Left renal cortex interstitium (tissue), 4 donors: Measurements from ENCODE around the gene KRTAP12-4. TPM values are rescaled to one million over a fixed set of nuclear protein-coding genes. Genes with fewer than 3 reads are reported as not detected.
"Not testable (repeated sequence)": the region's sequence is repeated elsewhere in the genome, so short reads cannot be mapped to it uniquely, and the experiment has no call there.

Experiments
- DNase-seq, 4 donors: peaks; one replicate each; pipeline ENCODE4 v3.0.0-alpha.2; 2013; ENCODE audit warnings: low read depth in 4 of 4, low spot score in 2 of 4, missing footprints in 1 of 4
- polyA plus RNA-seq, 4 donors: library from polyadenylated mRNA; unstranded; fragments of 120-200 nt; gene quantifications; one replicate each; pipeline ENCODE4 v1.2.1, GENCODE V29; 2013; ENCODE audit not compliant: insufficient read length in 4 of 4

Gene KRTAP12-4
- polyA plus RNA-seq, 4 donors, result not detected

- no peak for DNase-seq
Measured at GRCh38 chr21:44613386-44614155, 40.9 kb downstream of the KRTAP12-4 start.

GRCh38 chr21:44612669-44613229, 41.7 kb downstream of the KRTAP12-4 start:
- no peak for DNase-seq

GRCh38 chr21:44612029-44612486, 42.4 kb downstream of the KRTAP12-4 start, which contains the start of gene KRTAP10-8:
KRTAP10-8 (plus strand) TSS chr21:44612079; CDS start chr21:44612101, 22 bp downstream.
- no peak for DNase-seq

- no peak for DNase-seq
Measured at GRCh38 chr21:44611551-44611950, 42.9 kb downstream of the KRTAP12-4 start.

GRCh38 chr21:44610157-44610843, 44.2 kb downstream of the KRTAP12-4 start:
- DNase-seq, result not testable (repeated sequence)

- no peak for DNase-seq
Measured at GRCh38 chr21:44609193-44609592, 45.3 kb downstream of the KRTAP12-4 start.

DNA sequence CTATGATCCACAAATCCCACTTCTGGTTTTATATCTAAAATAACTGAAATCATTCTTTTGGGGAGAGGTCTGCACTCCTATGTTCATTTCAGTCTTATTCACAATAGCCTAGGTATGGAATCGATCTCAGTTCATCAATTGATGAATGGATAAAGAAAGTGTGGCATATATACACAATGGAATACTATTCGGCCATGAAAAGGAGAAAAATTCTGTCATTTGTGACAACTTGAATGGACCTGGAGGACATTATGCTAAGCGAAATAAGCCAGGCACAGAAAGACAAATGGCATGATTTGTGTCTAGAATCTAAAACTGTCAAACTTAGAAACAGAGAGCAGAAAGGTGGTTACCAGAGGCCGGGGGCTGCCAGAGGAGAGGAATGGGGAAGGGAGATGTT, 48.0 kb downstream of the KRTAP12-4 start:
- DNase-seq, result no peak

Other genes starting within 250 kb of the KRTAP12-4 start
- gene LRRC3, start 199.1 kb downstream of the KRTAP12-4 start, polyA plus RNA-seq, result 1 to 10 TPM; 4.4 to 6.0 (median 5.0) TPM
- gene KRTAP10-1, start 114.5 kb downstream of the KRTAP12-4 start, polyA plus RNA-seq, result not detected
- gene KRTAP10-2, start 103.2 kb downstream of the KRTAP12-4 start, polyA plus RNA-seq, result not detected
- not detected for gene KRTAP10-3, start 95.9 kb downstream of the KRTAP12-4 start, polyA plus RNA-seq
- not detected for gene KRTAP10-4, start 80.9 kb downstream of the KRTAP12-4 start, polyA plus RNA-seq
- not detected for gene KRTAP10-5, start 74.1 kb downstream of the KRTAP12-4 start, polyA plus RNA-seq
- gene KRTAP10-6, start 62.2 kb downstream of the KRTAP12-4 start, polyA plus RNA-seq, result not detected
- not detected for gene KRTAP10-7, start 54.1 kb downstream of the KRTAP12-4 start, polyA plus RNA-seq
- not detected for gene KRTAP10-8, start 42.6 kb downstream of the KRTAP12-4 start, polyA plus RNA-seq
- gene KRTAP10-9, start 27.6 kb downstream of the KRTAP12-4 start, polyA plus RNA-seq, result not detected
- gene KRTAP10-10, start 17.3 kb downstream of the KRTAP12-4 start, polyA plus RNA-seq, result not detected
- gene KRTAP10-11, start 8.2 kb downstream of the KRTAP12-4 start, polyA plus RNA-seq, result not detected
- gene KRTAP12-3, start 3.3 kb upstream of the KRTAP12-4 start, polyA plus RNA-seq, result not detected
- gene KRTAP12-2, start 12.3 kb upstream of the KRTAP12-4 start, polyA plus RNA-seq, result not detected
- gene KRTAP12-1, start 27.5 kb upstream of the KRTAP12-4 start, polyA plus RNA-seq, result not detected
- not detected for gene KRTAP10-12, start 42.5 kb upstream of the KRTAP12-4 start, polyA plus RNA-seq
- gene TSPEAR, start 56.9 kb upstream of the KRTAP12-4 start, polyA plus RNA-seq, result 1 to 10 TPM in 2 of 4 donors, under 1 TPM in 2; 0.55 to 1.1 (median 0.80) TPM
- 100 to 1,000 TPM in 2 of 4 donors, 10 to 100 TPM in 2; 66.0 to 141 (median 107) TPM for gene UBE2G2, start 147.2 kb upstream of the KRTAP12-4 start, polyA plus RNA-seq
- 100 to 1,000 TPM in 3 of 4 donors, 10 to 100 TPM in 1; 99.6 to 121 (median 113) TPM for gene SUMO3, start 163.4 kb upstream of the KRTAP12-4 start, polyA plus RNA-seq
- 100 to 1,000 TPM; 260 to 303 (median 301) TPM for gene PTTG1IP, start 219.0 kb upstream of the KRTAP12-4 start, polyA plus RNA-seq